NCI-H146 treated with DMSO at 0.1 percent for 48 hours (cell line): ENCODE measurements around the gene GRB2.
"Not testable (repeated sequence)": the region's sequence is repeated elsewhere in the genome, so short reads cannot be mapped to it uniquely, and the experiment has no call there.

Experiments used
- DNase-seq: peaks from one replicate; lab custom pipeline; 2025; ENCODE audit not compliant: unreplicated experiment; lab: John Stamatoyannopoulos, UW

The GRB2 gene

DNA sequence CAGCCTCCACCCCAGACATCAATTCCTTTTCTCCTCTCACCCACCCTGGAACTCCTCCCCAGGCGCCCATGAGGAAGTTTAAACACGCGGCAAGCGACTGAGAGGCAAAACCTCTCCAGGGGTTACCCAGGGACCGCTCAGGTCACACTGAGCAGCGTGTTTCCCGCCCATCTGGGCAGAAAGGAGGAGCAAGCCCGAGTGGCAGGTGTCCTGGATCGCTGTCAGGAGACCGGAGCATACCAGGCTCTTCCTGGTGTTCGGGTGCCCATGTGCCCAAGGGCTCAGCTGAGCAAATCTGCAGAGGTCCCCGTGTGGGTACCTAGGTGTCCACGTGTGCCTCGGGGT is 116.7 kb downstream of the GRB2 start:
- DNase-seq: peak; percentile 72

DNA sequence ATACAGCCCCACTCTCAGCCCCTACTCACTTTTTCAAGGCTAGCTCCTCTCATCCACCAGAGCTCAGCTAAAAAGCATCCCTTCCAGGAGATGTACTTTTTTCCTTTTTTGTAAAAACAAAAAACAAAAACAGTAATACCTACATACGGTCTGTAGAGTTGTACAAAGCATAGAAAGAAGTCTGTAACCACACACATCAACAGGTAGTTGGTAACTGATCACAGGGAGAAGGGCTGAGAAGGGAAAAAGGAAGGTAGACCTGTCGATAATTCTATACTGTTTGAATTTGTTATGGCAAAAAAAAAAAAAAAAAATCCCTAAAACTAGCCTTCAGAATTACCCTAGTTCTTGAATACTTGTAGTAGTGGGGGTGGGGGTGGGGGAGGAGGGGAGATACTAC is 117.1 kb downstream of the GRB2 start:
- no peak for DNase-seq

DNA sequence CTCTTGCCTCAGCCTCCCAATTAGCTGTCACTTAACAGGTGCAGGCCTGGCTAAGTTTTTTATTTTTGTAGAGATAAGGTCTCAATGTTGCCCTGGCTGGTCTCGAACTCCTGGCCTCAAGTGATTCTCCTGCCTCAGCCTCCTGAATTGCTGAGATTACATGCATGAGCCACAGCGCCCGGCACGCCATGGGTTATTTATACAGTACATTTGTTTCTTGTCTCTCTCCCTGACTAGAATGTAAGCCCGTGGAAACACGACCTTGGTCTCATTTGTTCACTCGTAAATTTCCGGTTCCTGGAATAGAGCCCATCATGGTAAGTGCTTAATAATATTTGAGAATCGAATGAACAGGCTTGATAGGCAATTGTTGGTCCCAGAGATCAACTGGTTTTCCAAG is 118.3 kb downstream of the GRB2 start:
- no peak for DNase-seq

GRCh38 chr17:75285123-75285522 is 120.4 kb downstream of the GRB2 start:
- no peak for DNase-seq

DNA sequence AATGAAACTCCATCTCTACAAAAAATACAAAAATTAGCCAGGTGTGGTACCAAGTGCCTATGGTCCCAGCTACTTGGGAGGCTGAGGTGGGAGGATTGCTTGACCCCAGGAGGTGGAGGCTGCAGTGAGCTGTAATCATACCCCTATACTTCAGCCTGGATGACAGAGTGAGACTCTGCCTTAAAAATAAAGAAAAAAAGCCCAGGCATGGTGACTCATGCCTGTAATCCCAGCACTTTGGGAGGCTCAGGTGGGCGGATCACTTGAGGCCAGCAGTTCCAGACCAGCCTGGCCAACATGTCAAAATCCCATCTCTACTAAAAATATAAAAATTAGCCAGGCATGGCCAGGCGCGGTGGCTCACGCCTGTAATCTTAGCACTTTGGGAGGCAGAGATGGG is 125.3 kb downstream of the GRB2 start:
- not testable (repeated sequence) for DNase-seq

DNA sequence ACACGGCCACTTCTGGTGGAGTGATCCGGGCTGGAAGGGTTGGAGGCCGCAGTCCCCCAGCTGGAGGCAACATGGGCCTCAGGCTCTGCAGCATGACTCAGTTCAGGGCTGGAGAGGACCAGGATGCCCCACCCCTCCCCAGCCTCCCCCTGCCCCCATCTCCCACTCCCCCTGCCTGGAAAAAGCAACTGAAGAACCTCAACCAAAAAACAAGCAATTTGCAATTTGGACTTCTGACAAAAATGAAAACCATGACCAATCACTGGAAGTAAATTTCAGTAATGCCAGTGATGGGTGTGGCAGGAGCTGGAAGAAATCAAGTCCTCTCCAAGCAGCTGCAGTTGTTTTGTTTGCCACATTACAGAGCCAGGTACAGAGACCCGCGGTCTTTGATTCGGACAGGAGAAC is 127.8 kb downstream of the GRB2 start:
- no peak for DNase-seq

GRCh38 chr17:75273977-75274708 is 131.3 kb downstream of the GRB2 start:
- no peak for DNase-seq

DNA sequence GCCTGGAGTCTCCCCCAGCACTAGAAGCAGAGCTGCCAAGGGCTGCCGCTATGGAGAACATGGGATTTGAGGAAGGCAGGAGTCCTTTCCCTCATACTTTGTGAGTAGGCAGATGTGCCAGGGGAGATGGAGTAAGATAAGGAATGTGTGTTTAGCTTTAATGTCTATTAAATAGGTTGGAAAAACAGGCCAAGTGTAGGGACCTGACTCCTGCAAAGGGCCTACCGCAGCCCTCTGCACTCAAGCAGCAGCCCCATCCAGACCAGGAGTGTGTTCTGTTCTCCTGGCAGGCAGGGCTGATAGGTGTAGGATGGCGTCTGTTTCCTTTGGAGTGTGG is 132.7 kb downstream of the GRB2 start:
- DNase-seq: no peak

GRCh38 chr17:75271955-75272847 is 133.3 kb downstream of the GRB2 start:
- DNase-seq: no peak

DNA sequence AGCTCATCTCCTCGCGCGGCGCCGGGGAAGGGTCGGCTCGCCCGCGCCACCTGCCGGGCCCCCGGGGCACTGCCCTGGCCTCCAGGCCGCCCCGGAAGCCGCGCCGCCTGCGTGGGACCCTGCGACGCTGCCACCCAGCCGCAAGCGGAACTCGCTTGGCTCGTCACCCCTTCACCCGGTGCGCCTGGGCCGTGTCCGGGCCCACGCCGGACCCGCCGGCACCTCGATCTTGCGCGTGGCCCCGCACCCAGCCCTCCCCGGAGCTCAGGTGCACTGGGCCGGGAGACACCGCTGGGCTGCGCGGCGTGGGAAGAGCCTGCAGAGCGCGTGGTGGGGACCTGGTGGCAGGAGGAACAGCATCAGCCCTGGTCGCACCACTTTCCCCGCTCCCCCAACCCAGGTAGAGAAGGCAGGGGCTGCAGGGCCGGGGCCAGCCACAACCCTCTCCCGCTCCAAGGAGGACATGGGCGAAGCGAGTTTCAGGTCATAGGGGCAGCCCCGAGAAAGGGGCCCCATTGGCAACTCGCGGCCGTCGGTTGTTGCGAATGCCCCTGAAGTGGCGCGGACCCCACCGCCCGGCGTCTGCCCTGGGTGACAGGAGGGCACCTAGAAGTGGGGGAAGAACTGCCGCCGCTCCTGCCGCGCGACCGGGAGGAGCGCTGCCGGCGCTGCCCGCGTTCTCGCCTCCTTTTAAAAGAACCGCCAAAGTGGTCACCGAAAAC is 134.1 kb downstream of the GRB2 start:
- peak; percentile 41 for DNase-seq

- no peak for DNase-seq
Measured at GRCh38 chr17:75270966-75271232, 134.6 kb downstream of the GRB2 start, which contains the start of gene MIF4GD. Gene MIF4GD (minus strand): TSS chr17:75271231. CDS start chr17:75270195, 1,036 bp downstream.

DNA sequence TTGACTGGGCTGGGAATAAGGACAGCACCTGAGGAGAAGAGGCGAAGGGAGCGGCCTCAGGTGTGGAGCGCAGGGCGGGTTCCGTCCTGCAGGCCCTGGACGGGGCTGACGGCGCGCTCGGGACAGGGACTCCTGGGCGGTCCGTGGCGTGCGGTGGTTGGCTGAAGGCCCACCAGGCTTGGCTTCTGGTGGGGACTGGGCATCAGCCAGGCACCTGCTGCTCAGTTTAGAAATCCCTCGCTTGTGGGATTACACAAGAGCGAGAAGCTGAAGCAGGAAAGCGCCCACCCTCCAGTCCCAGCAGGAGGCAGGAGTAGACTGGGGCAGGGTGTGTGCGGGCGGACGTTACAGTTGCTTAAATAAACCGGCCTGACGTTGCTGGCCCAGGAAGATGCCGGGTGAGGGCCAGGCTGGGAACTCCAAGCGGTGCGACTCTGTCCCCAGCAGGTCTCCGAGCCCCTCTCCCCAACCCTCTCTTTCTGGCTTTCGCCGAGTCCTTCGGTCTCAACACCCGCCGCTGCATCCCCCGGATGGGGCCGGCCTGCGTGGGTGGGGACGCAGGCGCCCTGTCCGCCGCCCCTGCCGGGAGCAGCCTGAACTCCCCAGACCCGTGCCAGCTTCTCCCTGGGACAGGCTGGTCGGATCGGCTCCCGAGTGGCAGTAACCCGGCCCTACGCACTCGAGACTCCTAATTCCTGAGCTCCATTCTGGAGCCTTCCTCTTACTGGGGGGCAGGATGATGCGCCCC is 135.1 kb downstream of the GRB2 start:
- DNase-seq: peak; percentile 31

GRCh38 chr17:75269844-75270217 is 135.6 kb downstream of the GRB2 start:
- no peak for DNase-seq
